ENCODE results near the gene HAVCR2. TPM values are rescaled to one million over a fixed set of nuclear protein-coding genes. Genes with fewer than 3 reads are reported as not detected.

HAVCR2 gene
- total and polyA plus RNA-seq, 2 of the 13 experiments (the other 11 are each of a cell fraction or from before 2014, with no cell fraction given): 0.07 to 0.16 TPM

GRCh38 chr5:157051604-157052245, 57.1 kb downstream of the HAVCR2 start:
- in situ Hi-C loops (cut with HindIII; ENCODE audit: extremely low pct_ligation_motif_present, low pct_unique_long_range_greater_than_20kb) (no loop called here), intact Hi-C loops (cut with micrococcal nuclease; ENCODE audit: unreplicated experiment) (loop anchor here (5.0 kb wide), 1 partner anchor 1209 kb away; no protein-coding TSS in a partner anchor)
- Histone ChIP-seq H3K4me1 (ENCODE audit: insufficient read depth, low read length) (peaks cover 66% of the 10 kb centered on the region), H2AFZ (ENCODE audit: low read length) (no peak overlapping the region), H3K27ac (ENCODE audit: extremely low read length, insufficient read depth, low read length) (no peak overlapping the region), H3K79me2 (ENCODE audit: insufficient read depth, low read length) (no peaks in the 10 kb centered on the region), H3K36me3 (replicated peaks in 1 of 2; ENCODE audit: control insufficient read depth in 1 of 2, insufficient read depth in 2 of 2, low read length in 2 of 2) (peaks cover 2 to 4% of the 10 kb centered on the region in 2 experiments; a peak in 4 of 5 replicates), H3K9me3 (ENCODE audit: low read length) (no peaks in the 10 kb centered on the region), H3K9ac (ENCODE audit: insufficient read depth, low read depth, low read length) (no peak overlapping the region), H3K4me2 (ENCODE audit: low read depth, low read length) (no peak overlapping the region), H3K4me3 (replicated peaks in 1 of 3; ENCODE audit: insufficient read depth in 1 of 3, low read depth in 2 of 3, low read length in 3 of 3) (no peak overlapping the region), H3K27me3 (ENCODE audit: control insufficient read depth in 1 of 2, insufficient read depth in 2 of 2, low read length in 2 of 2) (no peaks in the 10 kb centered on the region), H4K20me1 (ENCODE audit: insufficient read depth, low read length) (no peaks in the 10 kb centered on the region)
- peak; percentile 35 for DNase-seq (ENCODE audit: low spot score)
- ChIA-PET CTCF (ENCODE audit: low intra/inter-chr PET ratio, low total read pairs) (no interaction called here), POLR2A (interaction anchor here (1.5 kb wide), 1 partner anchor 91 kb away, joined by 5 read pairs; the partner anchor contains the start of gene MED7)
- TF ChIP-seq ELF4 (CRISPR knock-in tag; IDR thresholded peaks at IDR 0.05; ENCODE audit: borderline replicate concordance) (no peak), ZNF460 (CRISPR knock-in tag; IDR thresholded peaks at IDR 0.05; ENCODE audit: borderline replicate concordance) (no peak), ZBTB7A (CRISPR knock-in tag; IDR thresholded peaks at IDR 0.05) (no peak), HOXA3 (CRISPR knock-in tag; IDR thresholded peaks at IDR 0.05) (no peak), ARNTL (CRISPR knock-in tag; IDR thresholded peaks at IDR 0.05) (no peak), TERF1 (CRISPR knock-in tag; IDR thresholded peaks at IDR 0.05) (no peak), KMT2A (CRISPR knock-in tag; IDR thresholded peaks at IDR 0.05) (no peak)
- TF ChIP-seq, protein P1, sequence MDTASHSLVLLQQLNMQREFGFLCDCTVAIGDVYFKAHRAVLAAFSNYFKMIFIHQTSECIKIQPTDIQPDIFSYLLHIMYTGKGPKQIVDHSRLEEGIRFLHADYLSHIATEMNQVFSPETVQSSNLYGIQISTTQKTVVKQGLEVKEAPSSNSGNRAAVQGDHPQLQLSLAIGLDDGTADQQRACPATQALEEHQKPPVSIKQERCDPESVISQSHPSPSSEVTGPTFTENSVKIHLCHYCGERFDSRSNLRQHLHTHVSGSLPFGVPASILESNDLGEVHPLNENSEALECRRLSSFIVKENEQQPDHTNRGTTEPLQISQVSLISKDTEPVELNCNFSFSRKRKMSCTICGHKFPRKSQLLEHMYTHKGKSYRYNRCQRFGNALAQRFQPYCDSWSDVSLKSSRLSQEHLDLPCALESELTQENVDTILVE (CRISPR knock-in tag; IDR thresholded peaks at IDR 0.05): no peak
- FAIRE-seq: peak; percentile 12
- WGBS (ENCODE audit: low lambda C conversion rate): 66% methylated on average over 7 of the region's 7 CpGs
- peak; percentile 55; the same call in 2 of the 3 replicates for ATAC-seq
- no TSS peak for BruUV-seq (replicated peaks)

Data from HepG2 (cell line).